HepG2 (cell line): ENCODE results near the gene NCAPD2. TPM values are rescaled to one million over a fixed set of nuclear protein-coding genes. Genes with fewer than 3 reads are reported as not detected.

Experiments used
- ATAC-seq: fragments of 200-7000 bp; cut with Tn5 transposase; 3 replicates; pipeline ENCODE4 v1.9.1; 2020; ENCODE audit warnings: mild to moderate bottlenecking, moderate library complexity
- BruUV-seq: library from RNA; stranded (reverse); fragments of 400-500 nt; replicated peaks from 2 replicates; lab custom pipeline; 2021; lab: Mats Ljungman, UMichigan
- CTCF ChIA-PET: fragments of 300-600 bp; formaldehyde crosslinking; extraction: SDS; loops from one replicate; lab custom pipeline; 2021; ENCODE audit warnings: low total read pairs, inconsistent platforms, low intra/inter-chr PET ratio; lab: Yijun Ruan, JAX
- POLR2A ChIA-PET: fragments of 350-600 bp; sonication (Branson Sonifier 250); formaldehyde crosslinking; loops from one replicate; lab custom pipeline; 2020; ENCODE audit warnings: antibody characterized with exemption, inconsistent platforms; lab: Yijun Ruan, JAX
- DNase-seq: peaks from one replicate; pipeline ENCODE4 v3.0.0-alpha.2; 2015; ENCODE audit warnings: low spot score
- FAIRE-seq: peaks from 3 replicates; lab custom pipeline; 2011; peaks lifted over from hg19 to GRCh38; lab: Jason Lieb, UNC
- H2AFZ ChIP-seq: one replicate; pipeline ENCODE4 v1.6.1; 2011; ENCODE audit warnings: low read length, inconsistent platforms
- H3K27ac ChIP-seq: fragments of 300-600 bp; 3 replicates; pipeline ENCODE4 v1.8.0; 2011; ENCODE audit warnings: mixed run types, mild to moderate bottlenecking, mixed read lengths, low read length, inconsistent platforms; ENCODE audit not compliant: insufficient read depth; ENCODE audit errors: extremely low read length
- H3K27me3 ChIP-seq, 2 experiments: fragments of 200-600 bp in 1 of 2; 2 replicates in 1 of 2; 3 replicates in 1 of 2; pipeline versions ENCODE4 v1.6.0 to v1.8.0; 2011; ENCODE audit warnings: low read length in 2 of 2, mild to moderate bottlenecking in 2 of 2, moderate library complexity in 2 of 2, inconsistent platforms in 1 of 2; ENCODE audit not compliant: insufficient read depth in 2 of 2, control insufficient read depth in 1 of 2
- H3K36me3 ChIP-seq, 2 experiments: fragments of 200-600 bp in 1 of 2; replicated peaks in 1 of 2; 2 replicates in 1 of 2; 3 replicates in 1 of 2; pipeline versions ENCODE4 v1.5.1 to v1.8.0; 2011; ENCODE audit warnings: low read length in 2 of 2, inconsistent platforms in 1 of 2; ENCODE audit not compliant: insufficient read depth in 2 of 2, control insufficient read depth in 1 of 2
- H3K4me1 ChIP-seq: 2 replicates; pipeline ENCODE4 v1.5.1; 2012; ENCODE audit warnings: low read length, inconsistent platforms; ENCODE audit not compliant: insufficient read depth
- H3K4me2 ChIP-seq: 2 replicates; pipeline ENCODE4 v1.6.0; 2011; ENCODE audit warnings: low read depth, low read length, inconsistent platforms
- H3K4me3 ChIP-seq, 3 experiments: fragments of 200-600 bp in 1 of 3; sonication (generic), shearing (Covaris generic) in 1 of 3; replicated peaks in 1 of 3; 2 replicates each; pipeline ENCODE4 v1.5.1; 2011 to 2016; ENCODE audit warnings: low read length in 3 of 3, inconsistent platforms in 2 of 3, low read depth in 2 of 3, mild to moderate bottlenecking in 2 of 3, control low read depth in 1 of 3, mixed read lengths in 1 of 3; ENCODE audit not compliant: insufficient read depth in 1 of 3
- H3K79me2 ChIP-seq: one replicate; pipeline ENCODE4 v1.6.1; 2011; ENCODE audit warnings: low read length, inconsistent platforms; ENCODE audit not compliant: insufficient read depth
- H3K9ac ChIP-seq: 2 replicates; pipeline ENCODE4 v1.6.0; 2011; ENCODE audit warnings: mild to moderate bottlenecking, low read depth, low read length, inconsistent platforms; ENCODE audit not compliant: insufficient read depth
- H3K9me3 ChIP-seq: 2 replicates; pipeline ENCODE4 v1.5.1; 2012; ENCODE audit warnings: mild to moderate bottlenecking, low read length
- H4K20me1 ChIP-seq: 2 replicates; pipeline ENCODE4 v1.6.0; 2011; ENCODE audit warnings: inconsistent platforms, mild to moderate bottlenecking, low read length, moderate library complexity; ENCODE audit not compliant: insufficient read depth
- AHR ChIP-seq: IDR thresholded peaks from 2 replicates; pipeline ENCODE4 v1.6.1; 2018; ENCODE audit warnings: missing genetic modification reagents, missing compliant biosample characterization
- ETV6 ChIP-seq: sonication (generic); formaldehyde crosslinking; conservative IDR thresholded peaks from 2 replicates; pipeline ENCODE4 v1.4.0; 2020; ENCODE audit warnings: missing genetic modification reagents
- GABPA ChIP-seq, 2 experiments: IDR thresholded peaks; 2 replicates each; pipeline ENCODE4 v1.6.1; 2011 to 2016; ENCODE audit warnings: low read depth in 2 of 2, low read length in 1 of 2, missing biosample characterization in 1 of 2, missing genetic modification characterization in 1 of 2
- HNRNPUL1 ChIP-seq: fragments of 200-400 bp; formaldehyde crosslinking; IDR thresholded peaks from 2 replicates; pipeline ENCODE4 v1.6.1; 2017; ENCODE audit warnings: low read depth, mild to moderate bottlenecking, low read length, moderate library complexity
- MZF1 ChIP-seq: sonication (generic); formaldehyde crosslinking; IDR thresholded peaks from 2 replicates; pipeline ENCODE4 v1.8.1; 2023; ENCODE audit warnings: mild to moderate bottlenecking, missing genetic modification reagents, borderline replicate concordance
- NFATC3 ChIP-seq: sonication (generic); formaldehyde crosslinking; IDR thresholded peaks from 2 replicates; pipeline ENCODE4 v1.5.1; 2020; ENCODE audit warnings: mild to moderate bottlenecking, missing genetic modification reagents
- RFX3 ChIP-seq: IDR thresholded peaks from 2 replicates; pipeline ENCODE4 v1.6.1; 2016; ENCODE audit warnings: missing biosample characterization, missing genetic modification reagents
- TAF1 ChIP-seq: sonication (generic); formaldehyde crosslinking; IDR thresholded peaks from 2 replicates; pipeline ENCODE4 v1.4.0; 2020; ENCODE audit warnings: missing genetic modification reagents
- ZBTB21 ChIP-seq: sonication (generic); formaldehyde crosslinking; IDR thresholded peaks from 2 replicates; pipeline ENCODE4 v1.4.0; 2020; ENCODE audit warnings: missing genetic modification reagents
- ZNF10 ChIP-seq: sonication (generic); formaldehyde crosslinking; IDR thresholded peaks from 2 replicates; pipeline ENCODE4 v1.4.0; 2020; ENCODE audit warnings: mild to moderate bottlenecking, low read depth, missing genetic modification reagents, borderline replicate concordance
- ZNF34 ChIP-seq: sonication (generic); formaldehyde crosslinking; IDR thresholded peaks from 2 replicates; pipeline ENCODE4 v1.4.0; 2020; ENCODE audit warnings: mild to moderate bottlenecking, missing genetic modification reagents, borderline replicate concordance
- WGBS: methylation state at CpG from one replicate; pipeline ENCODE4 v1.1.6; 2017; ENCODE audit warnings: low lambda C conversion rate; 5-methylcytosine and 5-hydroxymethylcytosine counted together
- in situ Hi-C: cut with HindIII; loops from 2 replicates; pipeline ENCODE4 v1.10.0; 2017; ENCODE audit warnings: low pct_unique_long_range_greater_than_20kb; ENCODE audit not compliant: extremely low pct_ligation_motif_present
- intact Hi-C: fragments of 100-400 bp; cut with micrococcal nuclease; formaldehyde crosslinking; loops from one replicate; pipeline ENCODE4 v1.10.0; 2022; ENCODE audit not compliant: unreplicated experiment
- polyA plus RNA-seq, 8 experiments: library from polyadenylated mRNA; depleted of rRNA in 3 of 8; stranded (reverse) in 7 of 8; unstranded in 1 of 8; fragments of >200 nt; fragmentation: Illumina TruSeq in 4 of 8; extraction: Trizol in 4 of 8; gene quantifications; 2 replicates each; pipeline versions ENCODE4 v1.2.1 to v1.2.3, GENCODE V29; 2011 to 2016; ENCODE audit warnings: low read depth in 4 of 8, missing spikeins in 1 of 8, mixed read lengths in 1 of 8; ENCODE audit not compliant: insufficient read depth in 1 of 8
- total RNA-seq, 5 experiments: library from RNA; depleted of rRNA; stranded (reverse); fragments of >200 nt; fragmentation: Illumina TruSeq; extraction: Trizol; gene quantifications; 2 replicates each; pipeline ENCODE4 v1.2.3, GENCODE V29; 2016; ENCODE audit warnings: low read depth in 1 of 5
- TF ChIP-seq, protein P1 (sequence below): sonication (generic); formaldehyde crosslinking; IDR thresholded peaks from 2 replicates; pipeline ENCODE4 v1.5.1; 2020; ENCODE audit warnings: mild to moderate bottlenecking, missing genetic modification reagents, moderate library complexity
- TF ChIP-seq, protein P2 (sequence below): sonication (generic); formaldehyde crosslinking; IDR thresholded peaks from 2 replicates; pipeline ENCODE4 v1.4.0; 2020; ENCODE audit warnings: missing genetic modification reagents, low read depth, mild to moderate bottlenecking, borderline replicate concordance
- TF ChIP-seq, protein P3 (sequence below): sonication (generic); formaldehyde crosslinking; IDR thresholded peaks from 2 replicates; pipeline ENCODE4 v1.8.1; 2022; ENCODE audit warnings: mild to moderate bottlenecking, missing genetic modification reagents

NCAPD2 gene
- total and polyA plus RNA-seq, 2 of the 13 experiments (the other 11 are each of a cell fraction or from before 2014, with no cell fraction given): 51.1 to 65.6 TPM

DNA sequence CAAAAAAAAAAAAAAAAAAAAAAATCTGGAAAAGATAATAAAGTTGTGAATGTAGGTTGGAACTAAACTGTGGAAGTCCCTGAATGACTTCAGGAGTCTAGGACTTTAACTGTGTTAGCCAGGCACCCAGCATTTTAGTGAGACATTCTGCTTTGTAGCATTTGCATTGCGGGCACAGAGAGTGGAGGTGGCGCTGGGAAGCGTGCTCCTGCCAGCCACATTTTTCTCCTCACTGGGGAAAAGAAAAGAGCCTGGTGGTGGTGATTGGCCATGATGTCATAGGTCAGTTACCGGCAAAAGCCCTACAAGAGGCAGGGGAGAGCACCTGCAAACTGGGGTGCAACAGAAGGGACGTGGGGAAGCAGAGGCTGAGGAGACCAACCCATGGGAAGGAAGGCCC lies 30.7 kb downstream of the NCAPD2 start (continued):
- TF ChIP-seq, protein P1, sequence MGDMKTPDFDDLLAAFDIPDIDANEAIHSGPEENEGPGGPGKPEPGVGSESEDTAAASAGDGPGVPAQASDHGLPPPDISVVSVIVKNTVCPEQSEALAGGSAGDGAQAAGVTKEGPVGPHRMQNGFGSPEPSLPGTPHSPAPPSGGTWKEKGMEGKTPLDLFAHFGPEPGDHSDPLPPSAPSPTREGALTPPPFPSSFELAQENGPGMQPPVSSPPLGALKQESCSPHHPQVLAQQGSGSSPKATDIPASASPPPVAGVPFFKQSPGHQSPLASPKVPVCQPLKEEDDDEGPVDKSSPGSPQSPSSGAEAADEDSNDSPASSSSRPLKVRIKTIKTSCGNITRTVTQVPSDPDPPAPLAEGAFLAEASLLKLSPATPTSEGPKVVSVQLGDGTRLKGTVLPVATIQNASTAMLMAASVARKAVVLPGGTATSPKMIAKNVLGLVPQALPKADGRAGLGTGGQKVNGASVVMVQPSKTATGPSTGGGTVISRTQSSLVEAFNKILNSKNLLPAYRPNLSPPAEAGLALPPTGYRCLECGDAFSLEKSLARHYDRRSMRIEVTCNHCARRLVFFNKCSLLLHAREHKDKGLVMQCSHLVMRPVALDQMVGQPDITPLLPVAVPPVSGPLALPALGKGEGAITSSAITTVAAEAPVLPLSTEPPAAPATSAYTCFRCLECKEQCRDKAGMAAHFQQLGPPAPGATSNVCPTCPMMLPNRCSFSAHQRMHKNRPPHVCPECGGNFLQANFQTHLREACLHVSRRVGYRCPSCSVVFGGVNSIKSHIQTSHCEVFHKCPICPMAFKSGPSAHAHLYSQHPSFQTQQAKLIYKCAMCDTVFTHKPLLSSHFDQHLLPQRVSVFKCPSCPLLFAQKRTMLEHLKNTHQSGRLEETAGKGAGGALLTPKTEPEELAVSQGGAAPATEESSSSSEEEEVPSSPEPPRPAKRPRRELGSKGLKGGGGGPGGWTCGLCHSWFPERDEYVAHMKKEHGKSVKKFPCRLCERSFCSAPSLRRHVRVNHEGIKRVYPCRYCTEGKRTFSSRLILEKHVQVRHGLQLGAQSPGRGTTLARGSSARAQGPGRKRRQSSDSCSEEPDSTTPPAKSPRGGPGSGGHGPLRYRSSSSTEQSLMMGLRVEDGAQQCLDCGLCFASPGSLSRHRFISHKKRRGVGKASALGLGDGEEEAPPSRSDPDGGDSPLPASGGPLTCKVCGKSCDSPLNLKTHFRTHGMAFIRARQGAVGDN (CRISPR knock-in tag): no peak

DNA sequence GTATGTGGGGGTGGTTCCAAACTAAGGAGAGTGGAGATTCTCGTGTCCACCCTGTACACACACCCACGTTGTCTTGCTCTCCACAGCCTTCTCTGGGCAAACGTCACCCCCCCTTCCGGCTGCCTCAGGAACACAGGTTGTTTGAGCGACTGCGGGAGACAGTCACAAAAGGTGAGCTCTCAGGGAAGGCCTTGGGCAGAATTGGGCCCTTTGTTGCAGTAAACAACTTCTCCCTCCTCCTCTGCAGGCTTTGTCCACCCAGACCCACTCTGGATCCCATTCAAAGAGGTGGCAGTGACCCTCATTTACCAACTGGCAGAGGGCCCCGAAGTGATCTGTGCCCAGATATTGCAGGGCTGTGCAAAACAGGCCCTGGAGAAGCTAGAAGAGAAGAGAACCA lies 32.3 kb downstream of the NCAPD2 start:
- WGBS: 99% methylated on average over 7 of the region's 7 CpGs
- FAIRE-seq: no peak
- Histone ChIP-seq H3K79me2 (no peaks in the 10 kb centered on the region), H3K9me3 (no peaks in the 10 kb centered on the region), H3K36me3 (peaks cover 60 to 98% of the 10 kb centered on the region in 2 experiments), H3K4me3 (no peak overlapping the region), H3K4me2 (no peak overlapping the region), H3K4me1 (peaks cover 11% of the 10 kb centered on the region), H3K9ac (no peak overlapping the region), H3K27ac (no peak overlapping the region), H4K20me1 (no peaks in the 10 kb centered on the region), H3K27me3 (no peaks in the 10 kb centered on the region), H2AFZ (no peak overlapping the region)
- intact Hi-C loops (no loop called here), in situ Hi-C loops (no loop called here)
- TF ChIP-seq GABPA (IDR thresholded peaks at IDR 0.05; ENCODE audit: low read depth, low read length) (no peak), GABPA (CRISPR knock-in tag; IDR thresholded peaks at IDR 0.05; ENCODE audit: low read depth) (no peak), ETV6 (CRISPR knock-in tag) (no peak), RFX3 (CRISPR knock-in tag) (no peak), AHR (CRISPR knock-in tag) (no peak), HNRNPUL1 (no peak), ZBTB21 (no peak), TAF1 (CRISPR knock-in tag) (no peak), NFATC3 (CRISPR knock-in tag) (no peak), MZF1 (CRISPR knock-in tag) (no peak), ZNF10 (CRISPR knock-in tag) (no peak), ZNF34 (CRISPR knock-in tag) (no peak)
- TF ChIP-seq, protein P2, sequence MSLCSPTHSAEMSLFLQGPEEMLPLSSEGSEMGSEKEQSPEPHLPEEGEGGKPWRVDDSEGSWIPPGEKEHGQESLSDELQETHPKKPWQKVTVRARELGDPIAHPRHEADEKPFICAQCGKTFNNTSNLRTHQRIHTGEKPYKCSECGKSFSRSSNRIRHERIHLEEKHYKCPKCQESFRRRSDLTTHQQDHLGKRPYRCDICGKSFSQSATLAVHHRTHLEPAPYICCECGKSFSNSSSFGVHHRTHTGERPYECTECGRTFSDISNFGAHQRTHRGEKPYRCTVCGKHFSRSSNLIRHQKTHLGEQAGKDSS: no peak
- TF ChIP-seq, protein P3, sequence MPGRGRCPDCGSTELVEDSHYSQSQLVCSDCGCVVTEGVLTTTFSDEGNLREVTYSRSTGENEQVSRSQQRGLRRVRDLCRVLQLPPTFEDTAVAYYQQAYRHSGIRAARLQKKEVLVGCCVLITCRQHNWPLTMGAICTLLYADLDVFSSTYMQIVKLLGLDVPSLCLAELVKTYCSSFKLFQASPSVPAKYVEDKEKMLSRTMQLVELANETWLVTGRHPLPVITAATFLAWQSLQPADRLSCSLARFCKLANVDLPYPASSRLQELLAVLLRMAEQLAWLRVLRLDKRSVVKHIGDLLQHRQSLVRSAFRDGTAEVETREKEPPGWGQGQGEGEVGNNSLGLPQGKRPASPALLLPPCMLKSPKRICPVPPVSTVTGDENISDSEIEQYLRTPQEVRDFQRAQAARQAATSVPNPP (CRISPR knock-in tag): no peak
- ChIA-PET CTCF (no interaction called here), POLR2A (no interaction called here)
- no peak for ATAC-seq
- no peak for DNase-seq
- TSS peak; percentile 22 for BruUV-seq
